IMR-90 (cell line): ENCODE data around the gene C17orf100. TPM values are rescaled to one million over a fixed set of nuclear protein-coding genes. Genes with fewer than 3 reads are reported as not detected.

ENCODE experiments used
- ATAC-seq: fragments of 200-7000 bp; cut with Tn5 transposase; 2 replicates; pipeline ENCODE4 v1.9.1; 2020; ENCODE audit warnings: low read depth, mild to moderate bottlenecking, moderate library complexity
- BruUV-seq: library from RNA; stranded (reverse); fragments of 400-500 nt; replicated peaks from 2 replicates; lab custom pipeline; 2021; lab: Mats Ljungman, UMichigan
- CTCF ChIA-PET: fragments of 300-600 bp; formaldehyde crosslinking; extraction: SDS; loops from one replicate; lab custom pipeline; 2021; ENCODE audit warnings: antibody characterized with exemption; lab: Yijun Ruan, JAX
- POLR2A ChIA-PET: fragments of 300-600 bp; sonication (Branson Sonifier 250); formaldehyde crosslinking; loops from one replicate; lab custom pipeline; 2022; ENCODE audit warnings: antibody characterized with exemption; ENCODE audit not compliant: unreplicated experiment; lab: Charles Lee
- DNase-seq: peaks from one replicate; pipeline ENCODE4 v3.0.0; 2013
- H2AFZ ChIP-seq: replicated peaks from 2 replicates; pipeline ENCODE3; 2013; ENCODE audit warnings: low read length, mild to moderate bottlenecking; ENCODE audit not compliant: poor library complexity
- H2AK5ac ChIP-seq: 2 replicates; pipeline ENCODE4 v1.6.1; 2013; ENCODE audit warnings: low read depth, low read length, inconsistent platforms
- H2AK9ac ChIP-seq: replicated peaks from 2 replicates; pipeline ENCODE3; 2013; ENCODE audit warnings: mild to moderate bottlenecking, low read depth, low read length, moderate library complexity; ENCODE audit not compliant: poor library complexity
- H2BK120ac ChIP-seq: 2 replicates; pipeline ENCODE4 v1.6.1; 2013; ENCODE audit warnings: low read depth, low read length, inconsistent platforms
- H2BK15ac ChIP-seq: 3 replicates; pipeline ENCODE4 v1.6.1; 2013; ENCODE audit warnings: low read depth, low read length, inconsistent platforms
- H2BK20ac ChIP-seq: 2 replicates; pipeline ENCODE4 v1.6.1; 2013; ENCODE audit warnings: low read depth, mild to moderate bottlenecking, inconsistent platforms, low read length, moderate library complexity
- H2BK5ac ChIP-seq: 2 replicates; pipeline ENCODE4 v1.6.1; 2013; ENCODE audit warnings: mild to moderate bottlenecking, low read depth, low read length, inconsistent platforms; ENCODE audit not compliant: poor library complexity, severe bottlenecking
- H3K14ac ChIP-seq: replicated peaks from 2 replicates; pipeline ENCODE4 v1.6.1; 2013; ENCODE audit warnings: low read depth, low read length, inconsistent platforms
- H3K18ac ChIP-seq: 2 replicates; pipeline ENCODE4 v1.6.1; 2013; ENCODE audit warnings: low read depth, low read length, control low read depth
- H3K23ac ChIP-seq: 2 replicates; pipeline ENCODE4 v1.6.1; 2013; ENCODE audit warnings: low read depth, low read length, inconsistent platforms
- H3K27ac ChIP-seq: 2 replicates; pipeline ENCODE4 v1.5.1; 2013; ENCODE audit warnings: mild to moderate bottlenecking, control low read depth, low read length; ENCODE audit not compliant: insufficient read depth
- H3K27me3 ChIP-seq: 2 replicates; pipeline ENCODE4 v1.6.1; 2013; ENCODE audit warnings: low read length; ENCODE audit not compliant: control insufficient read depth, insufficient read depth
- H3K36me3 ChIP-seq: 2 replicates; pipeline ENCODE4 v1.6.1; 2013; ENCODE audit warnings: low read length, mixed read lengths; ENCODE audit not compliant: control insufficient read depth, insufficient read depth
- H3K4ac ChIP-seq: 2 replicates; pipeline ENCODE4 v1.6.1; 2013; ENCODE audit warnings: low read depth, low read length, inconsistent platforms
- H3K4me1 ChIP-seq: 2 replicates; pipeline ENCODE4 v1.6.1; 2013; ENCODE audit warnings: low read length, mixed read lengths; ENCODE audit not compliant: control insufficient read depth, insufficient read depth
- H3K4me2 ChIP-seq: 2 replicates; pipeline ENCODE4 v1.6.1; 2013; ENCODE audit warnings: low read depth, mild to moderate bottlenecking, control low read depth, low read length, moderate library complexity
- H3K4me3 ChIP-seq: 2 replicates; pipeline ENCODE4 v1.5.1; 2013; ENCODE audit warnings: low read depth, mild to moderate bottlenecking, control low read depth, low read length, moderate library complexity; ENCODE audit not compliant: insufficient read depth
- H3K56ac ChIP-seq: 2 replicates; pipeline ENCODE4 v1.6.1; 2013; ENCODE audit warnings: low read length, inconsistent platforms; ENCODE audit not compliant: insufficient read depth; ENCODE audit errors: extremely low read depth
- H3K79me1 ChIP-seq, 2 experiments: 2 replicates each; pipeline ENCODE4 v1.6.1; 2013; ENCODE audit warnings: low read length in 2 of 2, inconsistent platforms in 1 of 2, low read depth in 1 of 2
- H3K9ac ChIP-seq: 2 replicates; pipeline ENCODE4 v1.6.1; 2013; ENCODE audit warnings: low read depth, low read length, control low read depth
- H3K9me1 ChIP-seq: 2 replicates; pipeline ENCODE4 v1.6.1; 2013; ENCODE audit warnings: low read length, inconsistent platforms; ENCODE audit not compliant: insufficient read depth
- H3K9me3 ChIP-seq: 2 replicates; pipeline ENCODE4 v1.6.1; 2013; ENCODE audit warnings: low read length; ENCODE audit not compliant: control insufficient read depth, insufficient read depth
- H4K20me1 ChIP-seq: 2 replicates; pipeline ENCODE4 v1.6.1; 2013; ENCODE audit warnings: low read length, inconsistent platforms; ENCODE audit not compliant: insufficient read depth
- H4K5ac ChIP-seq: 2 replicates; pipeline ENCODE4 v1.6.1; 2013; ENCODE audit warnings: mild to moderate bottlenecking, low read depth, low read length, control low read depth
- H4K8ac ChIP-seq, 2 experiments: 2 replicates each; pipeline ENCODE4 v1.6.1; 2013; ENCODE audit warnings: low read depth in 2 of 2, low read length in 2 of 2, control low read depth in 1 of 2, inconsistent platforms in 1 of 2
- H4K91ac ChIP-seq: 2 replicates; pipeline ENCODE4 v1.6.1; 2013; ENCODE audit warnings: low read depth, low read length, inconsistent platforms; ENCODE audit not compliant: insufficient read depth
- BHLHE40 ChIP-seq: fragments of 150-350 bp; IDR thresholded peaks from 2 replicates; pipeline ENCODE4 v1.6.1; 2016; ENCODE audit warnings: mild to moderate bottlenecking, low read depth, low read length
- CTCF ChIP-seq: conservative IDR thresholded peaks from 2 replicates; pipeline ENCODE4 v1.5.1; 2012; ENCODE audit warnings: mild to moderate bottlenecking, low read depth, low read length, improper control_type of control experiment
- FOS ChIP-seq: fragments of 150-350 bp; IDR thresholded peaks from 2 replicates; pipeline ENCODE4 v1.6.1; 2016; ENCODE audit warnings: low read depth, low read length
- NFE2L2 ChIP-seq: fragments of 150-350 bp; IDR thresholded peaks from 2 replicates; pipeline ENCODE4 v1.6.1; 2016; ENCODE audit warnings: low read depth, mild to moderate bottlenecking, low read length
- SMC3 ChIP-seq: fragments of 150-350 bp; IDR thresholded peaks from 2 replicates; pipeline ENCODE4 v1.6.1; 2016; ENCODE audit warnings: low read depth, mild to moderate bottlenecking, antibody characterized with exemption, low read length, moderate library complexity
- WGBS, 2 experiments: methylation state at CpG; one replicate each; pipeline versions ENCODE4 v1.1.5 to v1.1.7; 2013; ENCODE audit warnings: missing lambda C conversion rate in 2 of 2; ENCODE audit not compliant: insufficient read length in 1 of 2; ENCODE audit errors: extremely low coverage in 2 of 2; 5-methylcytosine and 5-hydroxymethylcytosine counted together
- dilution Hi-C: fragments of 300-500 bp; cut with HindIII; formaldehyde crosslinking; loops from one replicate; pipeline ENCODE4 v1.14.3; 2018; ENCODE audit warnings: low sequenced_read_pairs; ENCODE audit not compliant: unreplicated experiment
- in situ Hi-C: fragments of 300-500 bp; cut with MboI; formaldehyde crosslinking; loops from 3 replicates; pipeline ENCODE4 v1.14.3; 2019; ENCODE audit warnings: low sequenced_read_pairs, inconsistent platforms, mixed read lengths
- intact Hi-C: fragments of 100-400 bp; cut with micrococcal nuclease; formaldehyde crosslinking; loops from 2 replicates; pipeline ENCODE4 v1.10.0; 2022
- polyA plus RNA-seq, 3 experiments: library from polyadenylated mRNA; depleted of rRNA; stranded (reverse); fragments of >200 nt; gene quantifications; 2 replicates each; pipeline ENCODE4 v1.2.3, GENCODE V29; 2012; ENCODE audit warnings: low replicate concordance in 1 of 3
- total RNA-seq: library from RNA; depleted of rRNA; stranded (reverse); fragments of >200 nt; gene quantifications from 2 replicates; pipeline ENCODE4 v1.2.3, GENCODE V29; 2012

C17orf100 gene
- total and polyA plus RNA-seq, 2 of the 4 experiments (the other 2 are of a cell fraction), result 0.18 to 1.8 TPM

- no peak overlapping the region for H3K4me3 ChIP-seq
- H2BK5ac ChIP-seq, result peak overlapping the region; percentile 69
- peak overlapping the region; percentile 85; the same call in 2 of the 3 replicates for H2BK15ac ChIP-seq
- H3K4me2 ChIP-seq, result peak overlapping the region; percentile 88; the same call in 1 of the 2 replicates
- TF ChIP-seq CTCF (no peak), SMC3 (no peak), NFE2L2 (no peak), FOS (peak; percentile 27; the same call in 1 of the 2 replicates), BHLHE40 (no peak)
- peak overlapping the region; percentile 75; the same call in 1 of the 2 replicates for H3K27ac ChIP-seq
- intact Hi-C loops (no loop called here), dilution Hi-C loops (no loop called here), in situ Hi-C loops (no loop called here)
- H4K20me1 ChIP-seq, result peaks cover 4% of the 10 kb centered on the region; the same call in 1 of the 2 replicates
- ChIA-PET CTCF (interaction anchor here (0.6 kb wide), 1 partner anchor 156 kb away, joined by 3 read pairs; no protein-coding TSS in a partner anchor), POLR2A (interaction anchor here (0.9 kb wide), 1 partner anchor 14 kb away, joined by 3 read pairs; the partner anchor contains the start of genes KIAA0753 and TXNDC17)
- H4K5ac ChIP-seq, result no peak overlapping the region
- H3K56ac ChIP-seq, result no peak overlapping the region
- no CpG with 5 or more reads among the region's 1 CpG for WGBS, 2 experiments
- DNase-seq, result peak; percentile 53
- peaks cover 21% of the 10 kb centered on the region for H3K36me3 ChIP-seq
- peak overlapping the region; percentile 70; the same call in 1 of the 2 replicates for H3K14ac ChIP-seq
- H2AFZ ChIP-seq, result no peak overlapping the region
- peak overlapping the region; percentile 76; the same call in 1 of the 2 replicates for H3K4ac ChIP-seq
- no peak overlapping the region for H3K9ac ChIP-seq
- peaks cover 15 to 43% of the 10 kb centered on the region in 2 experiments for H3K79me1 ChIP-seq
- H3K9me3 ChIP-seq, result no peaks in the 10 kb centered on the region
- no peaks in the 10 kb centered on the region for H3K27me3 ChIP-seq
- no peak overlapping the region; the same call in 1 of the 2 replicates for H2BK20ac ChIP-seq
- peak overlapping the region in 1 of 2 experiments; percentile 29; a peak in 2 of 4 replicates for H4K8ac ChIP-seq
- H2BK120ac ChIP-seq, result peak overlapping the region; percentile 68; the same call in 1 of the 2 replicates
- H3K9me1 ChIP-seq, result peaks cover 3% of the 10 kb centered on the region
- BruUV-seq, result no TSS peak
- H4K91ac ChIP-seq, result peak overlapping the region; percentile 72; the same call in 1 of the 2 replicates
- H3K4me1 ChIP-seq, result peaks cover 12% of the 10 kb centered on the region
- peak; percentile 74 for ATAC-seq
- no peak overlapping the region for H2AK9ac ChIP-seq
- H3K23ac ChIP-seq, result 0 out of 2 replicates have a peak overlapping the region, but pooled peaks have one; percentile 35
- peak overlapping the region; percentile 84; the same call in 1 of the 2 replicates for H3K18ac ChIP-seq
- H2AK5ac ChIP-seq, result no peak overlapping the region
Measured at GRCh38 chr17:6627019-6627418, 24.5 kb upstream of the C17orf100 start.
